GM20431 (cell line): ENCODE data around the gene ARX.

Source experiments
- in situ Hi-C: fragments of 300-500 bp; cut with MseI, MboI; formaldehyde crosslinking; loops from one replicate; pipeline ENCODE4 v1.15.0; 2020; ENCODE audit warnings: low sequenced_read_pairs; ENCODE audit not compliant: unreplicated experiment

ARX gene

GRCh38 chrX:24955372-24955930 is 60.3 kb downstream of the ARX start:
- in situ Hi-C loops: no loop called here

- in situ Hi-C loops: no loop called here
These were observed 61.0 kb downstream of the ARX start for GRCh38 chrX:24954732-24955131.
